GM18517 (cell line): ENCODE measurements around the gene KLRF2.
A peak's percentile ranks its signal among the peaks of the same experiment; 100 is the strongest.

Source experiments
- ATAC-seq: cut with Tn5 transposase; IDR thresholded peaks from one replicate; pipeline ENCODE4 v1.9.1; 2021; ENCODE audit warnings: mild to moderate bottlenecking, moderate library complexity; ENCODE audit not compliant: unreplicated experiment

The KLRF2 gene

DNA sequence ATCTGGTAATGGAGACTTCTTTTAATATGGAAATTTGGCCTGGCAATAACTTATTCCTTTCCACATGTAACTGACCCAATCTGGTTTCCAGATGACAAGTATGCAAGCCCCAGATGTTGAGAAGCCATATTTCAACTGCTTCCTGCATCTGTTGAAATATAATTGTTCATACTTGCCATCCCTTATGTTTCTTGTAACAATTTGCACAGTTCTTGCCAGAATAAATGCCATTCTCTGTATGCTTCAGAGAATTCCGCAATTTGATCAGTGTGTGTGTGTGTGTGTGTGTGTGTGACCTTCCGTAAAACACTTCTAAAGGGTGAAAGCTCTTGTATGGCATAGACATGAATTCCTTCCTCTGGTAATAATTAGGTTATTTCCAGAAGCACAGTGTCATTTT is 52.7 kb downstream of the KLRF2 start:
- no peak for ATAC-seq

DNA sequence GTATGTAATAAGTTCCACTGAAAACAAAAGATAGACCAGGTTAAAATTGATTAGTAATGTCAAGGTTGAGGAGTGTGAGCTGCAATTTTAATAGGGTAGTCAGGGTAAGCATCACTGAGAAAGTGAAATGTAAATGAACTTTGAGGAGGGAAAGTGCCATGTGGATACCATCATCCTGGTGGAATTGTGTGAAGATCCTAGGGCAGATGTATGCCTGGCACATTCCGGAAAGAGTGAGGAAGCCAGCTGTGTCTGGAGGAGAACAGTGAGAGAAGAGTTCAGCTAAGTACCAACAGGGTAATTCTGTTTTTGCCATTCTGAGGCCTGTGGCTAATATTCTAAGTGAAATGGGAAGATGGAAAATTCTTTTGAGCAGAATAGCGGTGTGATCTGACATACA is 53.7 kb downstream of the KLRF2 start:
- ATAC-seq = no peak

DNA sequence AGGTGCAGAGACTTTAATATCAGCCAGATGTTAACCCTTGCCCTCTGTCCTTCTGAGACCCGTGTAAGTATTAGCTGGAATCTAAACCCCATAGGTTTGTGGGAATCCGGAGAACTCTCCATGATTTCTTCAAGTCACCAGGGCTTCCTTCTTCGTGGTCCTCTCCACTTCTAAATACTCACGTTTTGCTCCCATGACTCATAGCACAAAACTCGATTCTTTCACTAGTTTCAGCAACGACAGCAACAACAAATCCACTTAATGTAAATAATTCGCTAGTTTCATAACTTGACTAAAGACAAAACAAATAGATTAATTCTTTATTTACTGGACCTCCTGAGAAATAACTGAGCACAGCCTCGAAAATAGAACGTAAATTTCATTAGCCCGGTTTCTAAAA is 55.3 kb downstream of the KLRF2 start:
- no peak for ATAC-seq

DNA sequence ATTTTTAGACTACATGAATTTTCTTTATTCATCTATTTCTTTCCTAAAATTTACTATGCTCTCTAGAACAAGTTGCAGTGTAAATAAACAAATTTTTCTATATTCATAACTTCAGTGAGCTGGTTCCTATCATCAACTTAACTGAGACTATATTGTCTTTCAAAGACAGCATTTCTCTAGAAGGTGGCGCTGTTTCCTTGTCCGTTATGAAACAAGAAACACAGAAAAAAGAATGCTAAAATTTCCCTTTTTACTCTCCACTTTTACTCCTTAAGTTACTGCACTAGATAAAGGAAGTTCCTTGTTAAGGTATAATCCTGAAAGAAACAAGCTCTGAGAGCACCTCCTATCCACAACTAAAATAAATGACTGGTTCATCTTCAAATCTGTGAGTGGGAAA is 59.1 kb downstream of the KLRF2 start:
- ATAC-seq = no peak

DNA sequence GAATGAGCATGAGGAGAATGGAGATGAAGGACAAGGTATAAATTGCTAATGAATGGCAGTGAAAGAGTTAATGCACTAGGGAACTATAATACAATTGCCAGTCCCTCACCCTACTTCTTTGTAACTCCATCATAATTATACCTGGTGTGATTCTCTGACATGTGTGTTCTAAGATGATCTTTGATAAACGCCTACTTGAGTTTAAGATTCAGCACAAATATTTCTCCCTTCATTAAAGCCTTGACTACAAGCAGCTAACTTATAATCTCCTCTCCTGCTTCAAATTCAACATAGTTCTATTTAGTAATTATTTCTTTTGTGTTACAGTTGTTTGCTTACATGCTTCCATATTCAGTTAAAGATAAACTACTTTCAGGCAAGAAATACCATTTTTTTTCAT is 60.5 kb downstream of the KLRF2 start:
- no peak for ATAC-seq

DNA sequence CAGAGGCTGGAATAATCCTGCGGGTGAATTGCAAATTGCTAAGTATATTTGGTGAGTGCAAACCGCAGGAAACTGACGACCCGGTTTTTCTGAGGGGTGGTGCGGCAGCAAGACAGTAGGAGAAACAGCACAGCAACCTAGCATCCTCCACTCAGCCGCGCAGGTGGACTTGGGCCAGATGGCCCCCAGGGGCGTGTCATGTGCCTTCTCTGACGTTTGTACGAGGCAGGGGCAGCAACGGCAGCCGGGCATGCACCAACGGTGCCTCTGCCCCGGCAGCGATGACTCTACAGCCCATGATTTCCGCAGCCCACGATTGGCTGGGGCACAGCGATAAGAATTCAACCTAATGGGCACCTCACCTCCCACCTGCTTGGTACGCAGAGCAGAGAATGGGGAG is 62.0 kb downstream of the KLRF2 start:
- peak; percentile 71 for ATAC-seq

DNA sequence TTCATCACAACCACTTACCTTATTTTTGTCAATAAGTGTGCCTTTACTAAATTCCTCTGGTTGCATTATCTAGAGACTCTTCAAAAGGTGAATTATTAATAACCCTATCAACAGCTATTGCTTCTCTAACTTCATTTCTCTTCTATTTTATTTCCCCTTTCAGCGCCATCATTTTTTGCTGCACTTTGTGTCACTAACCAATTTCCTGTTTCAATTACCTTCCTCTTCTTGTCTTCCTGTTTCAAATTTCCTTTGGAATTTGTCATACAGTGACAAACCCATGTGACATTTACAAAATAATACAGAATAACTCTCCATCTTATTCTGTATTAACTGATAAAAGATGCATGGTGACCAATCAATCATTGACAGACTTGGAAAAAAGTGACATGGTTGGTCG is 63.1 kb downstream of the KLRF2 start:
- no peak for ATAC-seq
